Fibroblast of the aortic adventitia (primary cell): ENCODE measurements around the gene TRABD2B. TPM values are rescaled to one million over a fixed set of nuclear protein-coding genes. Genes with fewer than 3 reads are reported as not detected.

Experiments used
- DNase-seq: peaks from one replicate; pipeline ENCODE4 v3.0.0-alpha.2; 2010; ENCODE audit warnings: low read depth
- H3K4me3 ChIP-seq: 2 replicates; pipeline ENCODE4 v1.5.1; 2011; ENCODE audit warnings: low read depth, mild to moderate bottlenecking, control low read depth, low read length, moderate library complexity
- CTCF ChIP-seq: IDR thresholded peaks from 2 replicates; pipeline ENCODE4 v1.5.1; 2011; ENCODE audit warnings: mild to moderate bottlenecking, low read length, control low read depth, inconsistent platforms; ENCODE audit not compliant: insufficient read depth
- total RNA-seq: library from RNA; depleted of rRNA; stranded (reverse); fragments of >200 nt; gene quantifications from 2 replicates; pipeline ENCODE4 v1.2.3, GENCODE V29; 2012; ENCODE audit warnings: low replicate concordance

Gene TRABD2B
- total RNA-seq, 1 donor = under 0.01 TPM

GRCh38 chr1:47772281-47772680, 224.9 kb downstream of the TRABD2B start:
- no peak for TF ChIP-seq CTCF
- DNase-seq = no peak
- H3K4me3 ChIP-seq = no peak overlapping the region

GRCh38 chr1:47771751-47772150, 225.4 kb downstream of the TRABD2B start:
- DNase-seq = no peak
- no peak for TF ChIP-seq CTCF
- no peak overlapping the region for H3K4me3 ChIP-seq

- no peak for TF ChIP-seq CTCF
- no peak overlapping the region for H3K4me3 ChIP-seq
- no peak for DNase-seq
Observed at GRCh38 chr1:47769983-47770382, 227.2 kb downstream of the TRABD2B start.

- H3K4me3 ChIP-seq = no peak overlapping the region
- DNase-seq = no peak
- no peak for TF ChIP-seq CTCF
Observed at GRCh38 chr1:47769295-47769694, 227.9 kb downstream of the TRABD2B start.

- DNase-seq = no peak
- no peak for TF ChIP-seq CTCF
- H3K4me3 ChIP-seq = no peak overlapping the region
Observed at GRCh38 chr1:47767741-47768100, 229.5 kb downstream of the TRABD2B start.

GRCh38 chr1:47766832-47767740, 230.1 kb downstream of the TRABD2B start:
- H3K4me3 ChIP-seq = no peak overlapping the region
- DNase-seq = no peak
- no peak for TF ChIP-seq CTCF
